Pancreas (tissue), 10 donors: Measurements from ENCODE around the gene GPC5. TPM values are rescaled to one million over a fixed set of nuclear protein-coding genes. Genes with fewer than 3 reads are reported as not detected.

Experiments used
- ATAC-seq, 4 donors: fragments of 200-7000 bp; cut with Tn5 transposase; one replicate each; pipeline versions ENCODE4 v1.8.0 to v1.9.1; 2020; ENCODE audit warnings: mild to moderate bottlenecking in 4 of 4, moderate library complexity in 4 of 4
- DNase-seq, 6 donors: peaks; one replicate each; pipeline ENCODE4 v3.0.0-alpha.2; 2020
- FAIRE-seq: peaks from 2 replicates; lab custom pipeline; 2012; peaks lifted over from hg19 to GRCh38; lab: Jason Lieb, UNC
- H3K27ac ChIP-seq, 4 donors: fragments of 200-600 bp; sonication (generic); 1 replicate in 3 of 4; 2 replicates in 1 of 4; pipeline versions ENCODE4 v1.5.0 to v1.8.0; 2020
- H3K27me3 ChIP-seq, 4 donors: fragments of 200-600 bp; one replicate each; pipeline ENCODE4 v1.8.0; 2021
- H3K36me3 ChIP-seq, 3 donors: fragments of 200-600 bp; sonication (generic) in 1 of 3; one replicate each; pipeline versions ENCODE4 v1.5.0 to v1.8.0; 2020 to 2021
- H3K4me1 ChIP-seq, 3 donors: fragments of 200-600 bp; one replicate each; pipeline ENCODE4 v1.8.0; 2021
- H3K4me3 ChIP-seq, 4 donors: fragments of 200-600 bp; sonication (generic) in 2 of 4; one replicate each; pipeline versions ENCODE4 v1.5.0 to v1.8.0; 2020 to 2021
- H3K9me3 ChIP-seq, 4 donors: fragments of 200-600 bp; one replicate each; pipeline ENCODE4 v1.8.0; 2021
- CTCF ChIP-seq, 4 donors: fragments of 200-600 bp; sonication (generic) in 3 of 4; IDR thresholded peaks; one replicate each; pipeline versions ENCODE4 v1.5.0 to v1.8.0; 2021; ENCODE audit warnings: antibody characterized with exemption in 4 of 4
- WGBS, 2 donors: extraction: QIAGEN DNeasy Blood & Tissue Kit; methylation state at CpG; one replicate each; pipeline ENCODE4 v1.1.7; 2013; 5-methylcytosine and 5-hydroxymethylcytosine counted together
- intact Hi-C, 3 donors: fragments of 100-400 bp; cut with DNase I; formaldehyde crosslinking; loops; one replicate each; pipeline versions ENCODE4 v1.11.1 to v1.14.2; 2022
- polyA plus RNA-seq, 2 donors: library from polyadenylated mRNA; stranded (reverse); fragments of 200-250 nt; gene quantifications; one replicate each; pipeline ENCODE4 v1.2.3, GENCODE V29; 2013
- total RNA-seq, 6 donors: library from RNA; stranded (reverse); fragmentation: NEBNext Ultra II Directional in 4 of 6; extraction: Animal tissue kit (Norgen Biotek cat#: 25700) in 4 of 6; gene quantifications; one replicate each; pipeline versions ENCODE4 v1.2.1 to v1.2.4, GENCODE V29; 2021 to 2023
- donor health status: healthy with polysubstance abuse.
- donor health status: DM: no; HTN: no; CAD: no; lungs with moderate emphysema.
- donor health status: DM: no; HTN: no; CAD: no.
- donor health status: control.
- donor health status: control.
- donor health status: Bipolar disorder and iron deficiency.
- donor health status: DM: yes; HTN: yes; CAD: no.
- donor health status: DM: no; HTN: no; CAD: no.
- donor health status: DM: no; HTN: no; CAD: no.
- donor health status: DM: yes; HTN: yes; CAD: no.

GPC5 gene
- total and polyA plus RNA-seq, 8 donors = 0.12 to 0.35 (median 0.35) TPM; not detected in 5

GRCh38 chr13:92387245-92387644 is 988.8 kb downstream of the GPC5 start:
- Histone ChIP-seq H3K36me3 (no peaks in the 10 kb centered on the region), H3K27me3 (no peaks in the 10 kb centered on the region), H3K9me3 (no peaks in the 10 kb centered on the region), H3K4me1 (no peaks in the 10 kb centered on the region), H3K4me3 (no peak overlapping the region), H3K27ac (no peak overlapping the region)
- WGBS, 2 donors = 74 to 79% methylated on average over 8 of the region's 8 CpGs
- intact Hi-C loops = no loop called here
- no peak for TF ChIP-seq CTCF (IDR thresholded peaks at IDR 0.05)
- FAIRE-seq = no peak
- no peak for DNase-seq
- ATAC-seq = no peak

GRCh38 chr13:92390217-92390616 is 991.8 kb downstream of the GPC5 start:
- FAIRE-seq (no peak), ATAC-seq (no peak), DNase-seq (no peak)
- no peak overlapping the region for H3K4me3 ChIP-seq
- TF ChIP-seq CTCF (IDR thresholded peaks at IDR 0.05) = no peak
- WGBS, 2 donors = 43 to 59% methylated on average over 4 of the region's 4 CpGs
- no peaks in the 10 kb centered on the region for H3K36me3 ChIP-seq
- intact Hi-C loops = no loop called here
- H3K27me3 ChIP-seq = no peaks in the 10 kb centered on the region
- no peak overlapping the region for H3K27ac ChIP-seq
- no peaks in the 10 kb centered on the region for H3K9me3 ChIP-seq
- H3K4me1 ChIP-seq = no peaks in the 10 kb centered on the region

- H3K4me3 ChIP-seq = no peak overlapping the region
- H3K4me1 ChIP-seq = no peaks in the 10 kb centered on the region
- H3K36me3 ChIP-seq = no peaks in the 10 kb centered on the region
- DNase-seq = no peak
- intact Hi-C loops = no loop called here
- no peak for ATAC-seq
- TF ChIP-seq CTCF (IDR thresholded peaks at IDR 0.05) = no peak
- H3K9me3 ChIP-seq = no peaks in the 10 kb centered on the region
- H3K27ac ChIP-seq = no peak overlapping the region
- peak; percentile 23 for FAIRE-seq
- 79 to 90% methylated on average over 3 of the region's 3 CpGs for WGBS, 2 donors
- no peaks in the 10 kb centered on the region for H3K27me3 ChIP-seq
Measured at GRCh38 chr13:92403606-92404005, 1005.2 kb downstream of the GPC5 start.

- intact Hi-C loops = no loop called here
- 81 to 91% methylated on average over 7 of the region's 7 CpGs for WGBS, 2 donors
- no peaks in the 10 kb centered on the region for H3K9me3 ChIP-seq
- no peaks in the 10 kb centered on the region for H3K27me3 ChIP-seq
- no peaks in the 10 kb centered on the region for H3K36me3 ChIP-seq
- H3K27ac ChIP-seq = no peak overlapping the region
- no peaks in the 10 kb centered on the region for H3K4me1 ChIP-seq
- ATAC-seq (no peak), FAIRE-seq (no peak), DNase-seq (peak in 1 of 6 donors; percentile 25)
- no peak for TF ChIP-seq CTCF (IDR thresholded peaks at IDR 0.05)
- no peak overlapping the region for H3K4me3 ChIP-seq
Measured at GRCh38 chr13:92407858-92408257, 1009.4 kb downstream of the GPC5 start.

- H3K4me1 ChIP-seq = no peaks in the 10 kb centered on the region
- TF ChIP-seq CTCF (IDR thresholded peaks at IDR 0.05) = no peak
- H3K9me3 ChIP-seq = no peaks in the 10 kb centered on the region
- WGBS, 2 donors = 76 to 83% methylated on average over 3 of the region's 3 CpGs
- ATAC-seq = no peak
- no peaks in the 10 kb centered on the region for H3K36me3 ChIP-seq
- intact Hi-C loops = no loop called here
- no peak overlapping the region for H3K4me3 ChIP-seq
- no peak overlapping the region for H3K27ac ChIP-seq
- FAIRE-seq = no peak
- H3K27me3 ChIP-seq = no peaks in the 10 kb centered on the region
- DNase-seq = no peak
Measured at GRCh38 chr13:92412481-92412880, 1014.1 kb downstream of the GPC5 start.
